HEK293 (cell line): ENCODE data around the gene SHMT2.

Experiments used
- BCL11B ChIP-seq: fragments of 450-650 bp; formaldehyde crosslinking; IDR thresholded peaks from 2 replicates; pipeline ENCODE4 v1.5.1; 2016; ENCODE audit warnings: low read depth, missing biosample characterization, missing genetic modification characterization
- FEZF1 ChIP-seq: fragments of 450-650 bp; formaldehyde crosslinking; IDR thresholded peaks from 2 replicates; pipeline ENCODE4 v1.5.1; 2016; ENCODE audit warnings: missing biosample characterization, missing genetic modification characterization
- GFI1B ChIP-seq: fragments of 450-650 bp; formaldehyde crosslinking; IDR thresholded peaks from 2 replicates; pipeline ENCODE4 v1.5.1; 2016; ENCODE audit warnings: missing biosample characterization, missing genetic modification characterization
- GLI4 ChIP-seq: fragments of 450-650 bp; formaldehyde crosslinking; IDR thresholded peaks from 2 replicates; pipeline ENCODE4 v1.5.1; 2016; ENCODE audit warnings: missing biosample characterization, missing genetic modification characterization
- IKZF3 ChIP-seq: fragments of 450-650 bp; IDR thresholded peaks from 2 replicates; pipeline ENCODE4 v1.5.0; 2018; ENCODE audit warnings: missing biosample characterization, mild to moderate bottlenecking, missing genetic modification characterization, moderate library complexity
- KLF1 ChIP-seq: fragments of 450-650 bp; formaldehyde crosslinking; IDR thresholded peaks from 2 replicates; pipeline ENCODE4 v1.5.1; 2016; ENCODE audit warnings: missing biosample characterization, missing genetic modification characterization
- KLF10 ChIP-seq: fragments of 450-650 bp; IDR thresholded peaks from 2 replicates; pipeline ENCODE4 v1.5.1; 2018; ENCODE audit warnings: missing biosample characterization, mild to moderate bottlenecking, missing genetic modification characterization
- KLF9 ChIP-seq: fragments of 450-650 bp; formaldehyde crosslinking; IDR thresholded peaks from 2 replicates; pipeline ENCODE4 v1.5.1; 2016; ENCODE audit warnings: missing biosample characterization, missing genetic modification characterization, low read depth
- PRDM1 ChIP-seq: fragments of 450-650 bp; formaldehyde crosslinking; IDR thresholded peaks from 2 replicates; pipeline ENCODE4; 2016; ENCODE audit warnings: missing biosample characterization, missing genetic modification characterization
- WT1 ChIP-seq: fragments of 450-650 bp; formaldehyde crosslinking; IDR thresholded peaks from 2 replicates; pipeline ENCODE4 v1.5.1; 2016; ENCODE audit warnings: missing biosample characterization, missing genetic modification characterization
- ZBTB17 ChIP-seq: fragments of 450-650 bp; formaldehyde crosslinking; IDR thresholded peaks from 2 replicates; pipeline ENCODE4 v1.5.1; 2016; ENCODE audit warnings: missing biosample characterization, missing genetic modification characterization
- ZFP3 ChIP-seq: fragments of 450-650 bp; formaldehyde crosslinking; IDR thresholded peaks from 2 replicates; pipeline ENCODE4 v1.5.1; 2016; ENCODE audit warnings: low read depth, missing biosample characterization, missing genetic modification characterization
- ZIC2 ChIP-seq: fragments of 450-650 bp; formaldehyde crosslinking; IDR thresholded peaks from 2 replicates; pipeline ENCODE4 v1.5.1; 2016; ENCODE audit warnings: missing biosample characterization, missing genetic modification characterization
- ZNF10 ChIP-seq: fragments of 450-650 bp; formaldehyde crosslinking; IDR thresholded peaks from 2 replicates; pipeline ENCODE4 v1.5.1; 2017; ENCODE audit warnings: missing biosample characterization, missing genetic modification characterization
- ZNF121 ChIP-seq: fragments of 450-650 bp; formaldehyde crosslinking; IDR thresholded peaks from 2 replicates; pipeline ENCODE4 v1.5.1; 2016; ENCODE audit warnings: missing biosample characterization, missing genetic modification characterization
- ZNF184 ChIP-seq: fragments of 450-650 bp; IDR thresholded peaks from 2 replicates; pipeline ENCODE4 v1.5.1; 2018; ENCODE audit warnings: missing biosample characterization, mild to moderate bottlenecking, missing genetic modification characterization
- ZNF19 ChIP-seq: fragments of 450-650 bp; formaldehyde crosslinking; IDR thresholded peaks from 2 replicates; pipeline ENCODE4; 2016; ENCODE audit warnings: missing biosample characterization, missing genetic modification characterization, low read depth
- ZNF24 ChIP-seq: fragments of 450-650 bp; formaldehyde crosslinking; IDR thresholded peaks from 2 replicates; pipeline ENCODE4 v1.5.1; 2016; ENCODE audit warnings: missing biosample characterization, missing genetic modification characterization
- ZNF311 ChIP-seq: fragments of 450-650 bp; formaldehyde crosslinking; IDR thresholded peaks from 2 replicates; pipeline ENCODE4 v1.5.1; 2017; ENCODE audit warnings: missing biosample characterization, missing genetic modification characterization, borderline replicate concordance
- ZNF341 ChIP-seq: fragments of 450-650 bp; formaldehyde crosslinking; IDR thresholded peaks from 2 replicates; pipeline ENCODE4; 2016; ENCODE audit warnings: low read depth, missing biosample characterization, missing genetic modification characterization
- ZNF366 ChIP-seq: fragments of 450-650 bp; formaldehyde crosslinking; conservative IDR thresholded peaks from 2 replicates; pipeline ENCODE4 v1.5.1; 2016; ENCODE audit warnings: missing biosample characterization, missing genetic modification characterization
- ZNF391 ChIP-seq: fragments of 450-650 bp; formaldehyde crosslinking; IDR thresholded peaks from 2 replicates; pipeline ENCODE4 v1.5.1; 2016; ENCODE audit warnings: low read depth, missing biosample characterization, missing genetic modification characterization, borderline replicate concordance
- ZNF394 ChIP-seq: fragments of 450-650 bp; formaldehyde crosslinking; IDR thresholded peaks from 2 replicates; pipeline ENCODE4 v1.5.1; 2016; ENCODE audit warnings: missing biosample characterization, missing genetic modification characterization, mild to moderate bottlenecking, moderate library complexity, borderline replicate concordance
- ZNF530 ChIP-seq: fragments of 450-650 bp; formaldehyde crosslinking; IDR thresholded peaks from 2 replicates; pipeline ENCODE4 v1.5.1; 2016; ENCODE audit warnings: low read depth, missing biosample characterization, missing genetic modification characterization
- ZNF561 ChIP-seq: fragments of 450-650 bp; IDR thresholded peaks from 2 replicates; pipeline ENCODE4 v1.5.1; 2018; ENCODE audit warnings: missing biosample characterization, missing genetic modification characterization, borderline replicate concordance
- ZNF600 ChIP-seq: fragments of 450-650 bp; formaldehyde crosslinking; IDR thresholded peaks from 2 replicates; pipeline ENCODE4 v1.5.1; 2016; ENCODE audit warnings: missing biosample characterization, missing genetic modification characterization
- ZNF624 ChIP-seq: fragments of 450-650 bp; formaldehyde crosslinking; IDR thresholded peaks from 2 replicates; pipeline ENCODE4 v1.5.1; 2017; ENCODE audit warnings: missing biosample characterization, missing genetic modification characterization
- ZNF629 ChIP-seq: fragments of 450-650 bp; formaldehyde crosslinking; IDR thresholded peaks from 2 replicates; pipeline ENCODE4 v1.5.1; 2017; ENCODE audit warnings: missing biosample characterization, missing genetic modification characterization
- ZNF768 ChIP-seq: fragments of 450-650 bp; formaldehyde crosslinking; IDR thresholded peaks from 2 replicates; pipeline ENCODE4 v1.5.1; 2018; ENCODE audit warnings: missing biosample characterization, mild to moderate bottlenecking, missing genetic modification characterization
- ZSCAN16 ChIP-seq: fragments of 450-650 bp; formaldehyde crosslinking; IDR thresholded peaks from 2 replicates; pipeline ENCODE4 v1.5.1; 2016; ENCODE audit warnings: missing biosample characterization, missing genetic modification characterization
- TF ChIP-seq, protein P1 (sequence below): fragments of 450-650 bp; formaldehyde crosslinking; IDR thresholded peaks from 2 replicates; pipeline ENCODE4 v1.5.1; 2017; ENCODE audit warnings: missing biosample characterization, missing genetic modification characterization
- TF ChIP-seq, protein P2 (sequence below): fragments of 450-650 bp; formaldehyde crosslinking; IDR thresholded peaks from 2 replicates; pipeline ENCODE4 v1.5.1; 2017; ENCODE audit warnings: missing biosample characterization, missing genetic modification characterization
- TF ChIP-seq, protein P3 (sequence below): fragments of 450-650 bp; formaldehyde crosslinking; IDR thresholded peaks from 2 replicates; pipeline ENCODE4 v1.5.1; 2016; ENCODE audit warnings: missing biosample characterization, missing genetic modification characterization, low read depth
- TF ChIP-seq, protein P4 (sequence below): fragments of 450-650 bp; formaldehyde crosslinking; IDR thresholded peaks from 2 replicates; pipeline ENCODE4 v1.5.1; 2016; ENCODE audit warnings: missing biosample characterization, missing genetic modification characterization, borderline replicate concordance

Gene SHMT2

DNA sequence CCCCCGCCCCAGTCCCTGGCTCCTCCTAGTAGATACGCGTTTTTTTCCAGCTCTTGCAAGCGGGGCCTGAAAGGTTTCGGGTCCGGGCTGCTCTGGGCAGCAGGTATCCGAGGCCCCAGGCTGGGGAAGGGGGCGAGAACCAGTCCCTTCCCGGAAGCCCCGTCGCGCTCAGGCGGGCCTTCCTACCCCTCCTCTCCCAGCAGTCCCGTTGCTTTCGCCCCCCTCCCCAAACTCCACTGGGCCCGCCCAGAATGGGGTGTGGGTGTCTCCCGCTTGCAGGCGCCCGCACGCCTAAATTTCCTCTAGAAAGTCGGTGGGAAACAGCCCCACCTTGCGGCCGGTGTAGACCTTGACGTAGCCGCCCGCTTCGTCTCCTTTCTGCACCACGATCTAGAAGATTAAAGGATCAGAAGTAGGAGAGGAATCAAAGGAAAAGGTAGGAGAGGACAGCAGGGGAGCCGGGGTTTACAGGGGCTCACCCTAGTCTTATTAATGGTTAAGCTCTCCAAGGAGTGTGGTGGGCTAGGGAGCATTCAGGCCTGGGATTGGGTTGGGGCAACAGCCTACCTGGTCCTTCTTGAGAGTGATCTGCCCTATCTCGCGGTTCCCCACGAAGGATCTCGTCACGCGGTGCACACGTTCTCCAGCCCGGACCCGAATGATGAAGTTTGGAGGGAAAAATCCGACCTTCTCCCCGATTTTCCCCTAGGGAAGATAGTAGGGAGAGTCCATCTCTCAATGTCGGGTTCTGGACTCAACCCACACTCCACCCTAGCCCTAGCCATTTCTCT, 14.2 kb downstream of the SHMT2 start (continued):
- TF ChIP-seq, protein P1, sequence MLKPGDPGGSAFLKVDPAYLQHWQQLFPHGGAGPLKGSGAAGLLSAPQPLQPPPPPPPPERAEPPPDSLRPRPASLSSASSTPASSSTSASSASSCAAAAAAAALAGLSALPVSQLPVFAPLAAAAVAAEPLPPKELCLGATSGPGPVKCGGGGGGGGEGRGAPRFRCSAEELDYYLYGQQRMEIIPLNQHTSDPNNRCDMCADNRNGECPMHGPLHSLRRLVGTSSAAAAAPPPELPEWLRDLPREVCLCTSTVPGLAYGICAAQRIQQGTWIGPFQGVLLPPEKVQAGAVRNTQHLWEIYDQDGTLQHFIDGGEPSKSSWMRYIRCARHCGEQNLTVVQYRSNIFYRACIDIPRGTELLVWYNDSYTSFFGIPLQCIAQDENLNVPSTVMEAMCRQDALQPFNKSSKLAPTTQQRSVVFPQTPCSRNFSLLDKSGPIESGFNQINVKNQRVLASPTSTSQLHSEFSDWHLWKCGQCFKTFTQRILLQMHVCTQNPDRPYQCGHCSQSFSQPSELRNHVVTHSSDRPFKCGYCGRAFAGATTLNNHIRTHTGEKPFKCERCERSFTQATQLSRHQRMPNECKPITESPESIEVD (tag by site-specific recombination): no peak
- TF ChIP-seq ZNF121 (no peak), ZNF341 (tag by site-specific recombination) (0 out of 2 replicates have a peak, but pooled peaks have one; percentile 59), ZNF394 (0 out of 2 replicates have a peak, but pooled peaks have one; percentile 23), ZNF311 (tag by site-specific recombination) (no peak), ZNF530 (no peak), BCL11B (tag by site-specific recombination) (no peak), ZNF24 (tag by site-specific recombination) (no peak), WT1 (no peak), ZNF624 (tag by site-specific recombination) (no peak), ZNF768 (tag by site-specific recombination) (no peak), ZNF600 (tag by site-specific recombination) (no peak), FEZF1 (no peak), ZFP3 (no peak), PRDM1 (peak; percentile 39; the same call in 1 of the 2 replicates), ZNF184 (no peak), ZNF629 (tag by site-specific recombination) (peak; percentile 25; the same call in 1 of the 2 replicates), KLF1 (tag by site-specific recombination) (peak; percentile 82), ZIC2 (tag by site-specific recombination) (peak; percentile 68), ZSCAN16 (tag by site-specific recombination) (no peak), GFI1B (tag by site-specific recombination) (no peak), KLF10 (tag by site-specific recombination) (no peak), ZNF10 (no peak), ZNF19 (tag by site-specific recombination) (no peak), ZNF561 (tag by site-specific recombination) (peak; percentile 98), ZBTB17 (tag by site-specific recombination) (peak; percentile 64), KLF9 (tag by site-specific recombination) (peak; percentile 69), GLI4 (tag by site-specific recombination) (no peak), ZNF366 (tag by site-specific recombination) (peak; percentile 55; the same call in 1 of the 2 replicates), IKZF3 (peak; percentile 30; the same call in 1 of the 2 replicates), ZNF391 (tag by site-specific recombination) (peak; percentile 32; the same call in 1 of the 2 replicates)
- TF ChIP-seq, protein P2, sequence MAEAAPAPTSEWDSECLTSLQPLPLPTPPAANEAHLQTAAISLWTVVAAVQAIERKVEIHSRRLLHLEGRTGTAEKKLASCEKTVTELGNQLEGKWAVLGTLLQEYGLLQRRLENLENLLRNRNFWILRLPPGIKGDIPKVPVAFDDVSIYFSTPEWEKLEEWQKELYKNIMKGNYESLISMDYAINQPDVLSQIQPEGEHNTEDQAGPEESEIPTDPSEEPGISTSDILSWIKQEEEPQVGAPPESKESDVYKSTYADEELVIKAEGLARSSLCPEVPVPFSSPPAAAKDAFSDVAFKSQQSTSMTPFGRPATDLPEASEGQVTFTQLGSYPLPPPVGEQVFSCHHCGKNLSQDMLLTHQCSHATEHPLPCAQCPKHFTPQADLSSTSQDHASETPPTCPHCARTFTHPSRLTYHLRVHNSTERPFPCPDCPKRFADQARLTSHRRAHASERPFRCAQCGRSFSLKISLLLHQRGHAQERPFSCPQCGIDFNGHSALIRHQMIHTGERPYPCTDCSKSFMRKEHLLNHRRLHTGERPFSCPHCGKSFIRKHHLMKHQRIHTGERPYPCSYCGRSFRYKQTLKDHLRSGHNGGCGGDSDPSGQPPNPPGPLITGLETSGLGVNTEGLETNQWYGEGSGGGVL (tag by site-specific recombination): peak; percentile 70
- TF ChIP-seq, protein P3, sequence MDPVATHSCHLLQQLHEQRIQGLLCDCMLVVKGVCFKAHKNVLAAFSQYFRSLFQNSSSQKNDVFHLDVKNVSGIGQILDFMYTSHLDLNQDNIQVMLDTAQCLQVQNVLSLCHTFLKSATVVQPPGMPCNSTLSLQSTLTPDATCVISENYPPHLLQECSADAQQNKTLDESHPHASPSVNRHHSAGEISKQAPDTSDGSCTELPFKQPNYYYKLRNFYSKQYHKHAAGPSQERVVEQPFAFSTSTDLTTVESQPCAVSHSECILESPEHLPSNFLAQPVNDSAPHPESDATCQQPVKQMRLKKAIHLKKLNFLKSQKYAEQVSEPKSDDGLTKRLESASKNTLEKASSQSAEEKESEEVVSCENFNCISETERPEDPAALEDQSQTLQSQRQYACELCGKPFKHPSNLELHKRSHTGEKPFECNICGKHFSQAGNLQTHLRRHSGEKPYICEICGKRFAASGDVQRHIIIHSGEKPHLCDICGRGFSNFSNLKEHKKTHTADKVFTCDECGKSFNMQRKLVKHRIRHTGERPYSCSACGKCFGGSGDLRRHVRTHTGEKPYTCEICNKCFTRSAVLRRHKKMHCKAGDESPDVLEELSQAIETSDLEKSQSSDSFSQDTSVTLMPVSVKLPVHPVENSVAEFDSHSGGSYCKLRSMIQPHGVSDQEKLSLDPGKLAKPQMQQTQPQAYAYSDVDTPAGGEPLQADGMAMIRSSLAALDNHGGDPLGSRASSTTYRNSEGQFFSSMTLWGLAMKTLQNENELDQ: no peak
- TF ChIP-seq, protein P4, sequence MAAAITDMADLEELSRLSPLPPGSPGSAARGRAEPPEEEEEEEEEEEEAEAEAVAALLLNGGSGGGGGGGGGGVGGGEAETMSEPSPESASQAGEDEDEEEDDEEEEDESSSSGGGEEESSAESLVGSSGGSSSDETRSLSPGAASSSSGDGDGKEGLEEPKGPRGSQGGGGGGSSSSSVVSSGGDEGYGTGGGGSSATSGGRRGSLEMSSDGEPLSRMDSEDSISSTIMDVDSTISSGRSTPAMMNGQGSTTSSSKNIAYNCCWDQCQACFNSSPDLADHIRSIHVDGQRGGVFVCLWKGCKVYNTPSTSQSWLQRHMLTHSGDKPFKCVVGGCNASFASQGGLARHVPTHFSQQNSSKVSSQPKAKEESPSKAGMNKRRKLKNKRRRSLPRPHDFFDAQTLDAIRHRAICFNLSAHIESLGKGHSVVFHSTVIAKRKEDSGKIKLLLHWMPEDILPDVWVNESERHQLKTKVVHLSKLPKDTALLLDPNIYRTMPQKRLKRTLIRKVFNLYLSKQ (tag by site-specific recombination): no peak
